Memory B cell (primary cell): ENCODE results near the gene PLD1.
"Not testable (repeated sequence)": the region's sequence is repeated elsewhere in the genome, so short reads cannot be mapped to it uniquely, and the experiment has no call there.

Experiments
- ATAC-seq: fragments of 150-1000 bp; cut with Tn5 transposase; 2 replicates; pipeline ENCODE4 v1.10.0; 2021; ENCODE audit warnings: low read depth, mild to moderate bottlenecking, moderate library complexity
- DNase-seq, 2 donors: peaks; one replicate each; pipeline ENCODE4 v3.0.0; 2022; ENCODE audit warnings: low spot score in 2 of 2
- H3K27ac Mint-ChIP-seq: one replicate; pipeline ENCODE4 v1.8.0; 2022; ENCODE audit warnings: mild to moderate bottlenecking, moderate library complexity, mixed read lengths
- H3K27me3 Mint-ChIP-seq: one replicate; pipeline ENCODE4 v1.8.0; 2022; ENCODE audit warnings: mixed read lengths
- H3K36me3 Mint-ChIP-seq: one replicate; pipeline ENCODE4 v1.8.0; 2022; ENCODE audit warnings: mild to moderate bottlenecking, mixed read lengths
- H3K4me1 Mint-ChIP-seq: one replicate; pipeline ENCODE4 v1.8.0; 2022; ENCODE audit warnings: mixed read lengths
- H3K4me3 Mint-ChIP-seq: one replicate; pipeline ENCODE4 v1.8.0; 2022; ENCODE audit warnings: mild to moderate bottlenecking, moderate library complexity, mixed read lengths
- H3K9me3 Mint-ChIP-seq: one replicate; pipeline ENCODE4 v1.8.0; 2022; ENCODE audit warnings: mixed read lengths

The PLD1 gene

GRCh38 chr3:171696805-171697204 is 113.5 kb downstream of the PLD1 start:
- ATAC-seq, result no peak
- Mint-ChIP-seq H3K4me3 (no peak overlapping the region), H3K9me3 (peaks cover 1% of the 10 kb centered on the region), H3K27me3 (peaks cover 10% of the 10 kb centered on the region), H3K4me1 (no peaks in the 10 kb centered on the region), H3K36me3 (no peaks in the 10 kb centered on the region), H3K27ac (no peak overlapping the region)
- DNase-seq, result no peak

- ATAC-seq, result no peak
Observed at GRCh38 chr3:171695426-171695825, 114.9 kb downstream of the PLD1 start.

GRCh38 chr3:171694888-171695287 is 115.4 kb downstream of the PLD1 start:
- no peak for DNase-seq
- peaks cover 3% of the 10 kb centered on the region for H3K9me3 Mint-ChIP-seq
- H3K4me3 Mint-ChIP-seq, result no peak overlapping the region
- no peak for ATAC-seq
- H3K4me1 Mint-ChIP-seq, result peaks cover 4% of the 10 kb centered on the region
- no peaks in the 10 kb centered on the region for H3K36me3 Mint-ChIP-seq
- H3K27ac Mint-ChIP-seq, result no peak overlapping the region
- H3K27me3 Mint-ChIP-seq, result peaks cover 6% of the 10 kb centered on the region

More at GRCh38 chr3:171695426-171695825, 114.9 kb downstream of the PLD1 start:
- Mint-ChIP-seq H3K4me3 (no peak overlapping the region), H3K9me3 (peaks cover 2% of the 10 kb centered on the region), H3K36me3 (no peaks in the 10 kb centered on the region), H3K27me3 (peaks cover 10% of the 10 kb centered on the region), H3K4me1 (peaks cover under 1% of the 10 kb centered on the region), H3K27ac (no peak overlapping the region)
- DNase-seq, result no peak

- not testable (repeated sequence) for DNase-seq, H3K27me3 Mint-ChIP-seq, ATAC-seq, H3K4me1 Mint-ChIP-seq, H3K4me3 Mint-ChIP-seq, H3K9me3 Mint-ChIP-seq, H3K36me3 Mint-ChIP-seq, H3K27ac Mint-ChIP-seq
Observed at GRCh38 chr3:171692551-171692950, 117.7 kb downstream of the PLD1 start.

GRCh38 chr3:171691485-171691884 is 118.8 kb downstream of the PLD1 start:
- ATAC-seq, result no peak
- H3K27ac Mint-ChIP-seq, result no peak overlapping the region
- H3K9me3 Mint-ChIP-seq, result peaks cover 4% of the 10 kb centered on the region
- no peak for DNase-seq
- peaks cover 1% of the 10 kb centered on the region for H3K27me3 Mint-ChIP-seq
- H3K4me1 Mint-ChIP-seq, result peaks cover 6% of the 10 kb centered on the region
- H3K4me3 Mint-ChIP-seq, result no peak overlapping the region
- H3K36me3 Mint-ChIP-seq, result no peaks in the 10 kb centered on the region

GRCh38 chr3:171690281-171690680 is 120.0 kb downstream of the PLD1 start:
- peaks cover 6% of the 10 kb centered on the region for H3K27me3 Mint-ChIP-seq
- no peak overlapping the region for H3K4me3 Mint-ChIP-seq
- peaks cover 4% of the 10 kb centered on the region for H3K9me3 Mint-ChIP-seq
- no peaks in the 10 kb centered on the region for H3K36me3 Mint-ChIP-seq
- H3K27ac Mint-ChIP-seq, result no peak overlapping the region
- DNase-seq (no peak), ATAC-seq (no peak)
- H3K4me1 Mint-ChIP-seq, result peaks cover 6% of the 10 kb centered on the region

GRCh38 chr3:171688593-171688992 is 121.7 kb downstream of the PLD1 start:
- no peak overlapping the region for H3K4me3 Mint-ChIP-seq
- ATAC-seq (no peak), DNase-seq (no peak)
- H3K9me3 Mint-ChIP-seq, result peaks cover 4% of the 10 kb centered on the region
- H3K36me3 Mint-ChIP-seq, result no peaks in the 10 kb centered on the region
- H3K27me3 Mint-ChIP-seq, result peaks cover 9% of the 10 kb centered on the region
- peaks cover 6% of the 10 kb centered on the region for H3K4me1 Mint-ChIP-seq
- no peak overlapping the region for H3K27ac Mint-ChIP-seq

DNA sequence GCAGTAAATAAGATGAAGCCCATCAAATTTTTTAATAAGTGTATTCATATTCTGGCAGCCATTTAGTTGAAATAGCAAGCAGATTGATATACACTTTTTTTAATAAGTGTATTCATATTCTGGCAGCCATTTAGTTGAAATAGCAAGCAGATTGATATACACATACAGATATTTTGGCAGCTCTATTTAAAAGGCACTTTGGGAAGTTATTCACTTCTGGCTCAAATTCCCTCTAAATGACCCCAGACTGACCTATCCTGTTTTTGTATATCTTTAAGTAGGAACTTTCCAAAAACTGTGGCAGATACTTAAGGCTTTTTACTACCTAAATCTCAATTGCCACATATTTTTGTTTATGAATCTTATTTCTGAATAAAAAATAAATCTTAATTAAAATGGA is 122.3 kb downstream of the PLD1 start:
- H3K4me3 Mint-ChIP-seq, result no peak overlapping the region
- no peak overlapping the region for H3K27ac Mint-ChIP-seq
- no peaks in the 10 kb centered on the region for H3K36me3 Mint-ChIP-seq
- peaks cover 13% of the 10 kb centered on the region for H3K27me3 Mint-ChIP-seq
- peaks cover 6% of the 10 kb centered on the region for H3K4me1 Mint-ChIP-seq
- DNase-seq (no peak), ATAC-seq (no peak)
- peaks cover 4% of the 10 kb centered on the region for H3K9me3 Mint-ChIP-seq

DNA sequence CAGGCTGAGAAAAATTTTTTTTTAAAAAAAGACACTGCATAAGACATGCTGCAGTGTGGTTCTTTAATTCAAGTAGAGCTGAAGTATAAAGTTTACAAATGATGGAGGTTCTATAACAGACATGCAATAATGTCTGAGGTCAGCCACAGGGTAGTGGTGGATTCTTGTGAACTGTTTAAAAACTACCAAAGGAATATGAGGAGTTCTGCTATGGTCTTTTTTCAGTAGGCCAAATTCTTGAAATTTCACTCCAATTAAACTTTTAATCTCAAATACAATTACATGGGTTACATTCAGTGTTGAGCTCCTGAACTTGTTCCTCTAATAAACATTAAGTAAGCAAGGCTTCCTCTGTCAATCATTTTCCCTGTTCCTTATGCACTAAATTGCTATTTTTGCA is 122.7 kb downstream of the PLD1 start:
- no peak overlapping the region for H3K27ac Mint-ChIP-seq
- ATAC-seq (no peak), DNase-seq (no peak)
- peaks cover 6% of the 10 kb centered on the region for H3K4me1 Mint-ChIP-seq
- no peak overlapping the region for H3K4me3 Mint-ChIP-seq
- H3K9me3 Mint-ChIP-seq, result peaks cover 4% of the 10 kb centered on the region
- peaks cover 13% of the 10 kb centered on the region for H3K27me3 Mint-ChIP-seq
- H3K36me3 Mint-ChIP-seq, result no peaks in the 10 kb centered on the region

DNA sequence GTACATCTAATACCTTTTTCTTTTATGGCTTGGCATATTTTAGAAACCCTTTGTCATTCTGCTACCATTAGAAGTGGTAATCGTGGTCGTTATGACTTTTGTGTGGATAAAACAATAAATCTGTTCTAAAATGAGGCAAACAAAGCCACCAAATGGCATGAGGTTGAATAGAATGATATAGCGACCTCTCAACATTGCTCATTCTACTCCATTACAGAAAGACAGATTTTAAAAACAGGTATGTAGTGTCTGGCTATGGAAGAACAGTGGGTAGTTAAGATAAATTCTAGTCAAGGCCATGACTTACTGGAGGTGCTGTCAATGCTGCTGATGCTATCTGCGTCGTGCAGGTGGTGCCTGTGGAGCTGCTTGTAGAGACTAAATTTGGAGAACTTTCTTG is 123.2 kb downstream of the PLD1 start:
- Mint-ChIP-seq H3K4me1 (peaks cover 6% of the 10 kb centered on the region), H3K27me3 (peaks cover 13% of the 10 kb centered on the region), H3K27ac (no peak overlapping the region), H3K36me3 (no peaks in the 10 kb centered on the region), H3K4me3 (no peak overlapping the region), H3K9me3 (peaks cover 4% of the 10 kb centered on the region)
- DNase-seq (no peak), ATAC-seq (no peak)

- Mint-ChIP-seq H3K27ac (no peak overlapping the region), H3K4me3 (no peak overlapping the region), H3K4me1 (peaks cover 4% of the 10 kb centered on the region), H3K27me3 (peaks cover 16% of the 10 kb centered on the region), H3K9me3 (peaks cover 2% of the 10 kb centered on the region), H3K36me3 (no peaks in the 10 kb centered on the region)
- ATAC-seq, result no peak
- DNase-seq, result no peak
Observed at GRCh38 chr3:171685116-171685895, 125.0 kb downstream of the PLD1 start.

GRCh38 chr3:171684221-171684620 is 126.1 kb downstream of the PLD1 start:
- Mint-ChIP-seq H3K27me3 (peaks cover 14% of the 10 kb centered on the region), H3K4me1 (no peaks in the 10 kb centered on the region), H3K36me3 (no peaks in the 10 kb centered on the region), H3K9me3 (no peaks in the 10 kb centered on the region), H3K4me3 (no peak overlapping the region), H3K27ac (no peak overlapping the region)
- ATAC-seq (no peak), DNase-seq (no peak)

DNA sequence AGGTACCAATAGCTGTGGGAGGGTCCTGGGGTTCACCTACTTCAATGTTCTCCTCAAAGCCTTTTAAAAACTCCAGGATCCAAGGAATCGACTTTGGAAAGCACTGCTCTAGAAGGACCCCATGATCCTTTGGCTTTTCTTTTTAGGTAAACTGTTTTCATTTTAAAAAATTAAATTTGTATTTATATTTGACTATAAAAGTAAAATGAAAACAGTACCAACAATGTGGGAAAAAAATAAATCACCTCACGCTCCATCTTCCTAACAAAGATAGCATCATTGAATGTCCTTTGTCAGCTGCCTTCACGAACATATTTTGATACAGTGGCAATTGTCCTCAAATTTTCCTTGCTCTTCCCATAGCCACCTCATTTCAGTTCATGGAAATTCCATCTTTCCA is 127.5 kb downstream of the PLD1 start:
- Mint-ChIP-seq H3K4me3 (no peak overlapping the region), H3K4me1 (no peaks in the 10 kb centered on the region), H3K9me3 (no peaks in the 10 kb centered on the region), H3K27me3 (peaks cover 14% of the 10 kb centered on the region), H3K27ac (no peak overlapping the region), H3K36me3 (no peaks in the 10 kb centered on the region)
- no peak for ATAC-seq
- DNase-seq, result no peak

DNA sequence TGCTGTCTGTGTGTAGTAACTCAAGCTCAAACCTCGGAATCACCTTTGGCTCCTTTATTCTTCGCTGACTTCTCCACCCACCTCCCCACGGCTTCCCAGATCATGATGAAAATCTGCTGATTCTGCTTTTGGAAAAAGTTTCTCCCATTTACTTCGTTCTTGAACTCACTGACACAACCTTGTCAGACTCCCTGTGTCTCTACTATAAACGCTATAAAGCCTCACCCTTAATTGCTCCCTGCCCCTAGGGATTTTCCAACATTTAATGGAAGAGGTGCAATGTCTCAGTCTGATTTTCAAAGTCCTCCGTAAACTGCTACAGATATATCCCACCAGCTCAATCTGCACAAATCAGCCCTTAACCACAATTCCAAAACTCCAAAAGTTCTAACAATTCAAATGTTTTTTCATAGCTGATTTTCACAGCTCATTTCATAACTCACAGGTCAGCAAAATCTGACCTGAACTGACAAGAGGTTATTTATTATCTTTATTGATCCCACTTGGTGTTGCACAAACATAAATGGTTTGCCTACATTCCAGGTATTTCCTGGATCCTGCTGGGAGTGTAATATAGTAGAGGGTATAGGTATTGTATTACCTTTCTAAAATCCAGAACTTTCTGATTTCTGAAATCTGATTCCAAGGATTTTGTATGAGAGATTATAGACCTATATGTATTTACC is 129.4 kb downstream of the PLD1 start:
- Mint-ChIP-seq H3K27me3 (peaks cover 12% of the 10 kb centered on the region), H3K9me3 (no peaks in the 10 kb centered on the region), H3K27ac (no peak overlapping the region), H3K4me1 (no peaks in the 10 kb centered on the region), H3K4me3 (no peak overlapping the region), H3K36me3 (no peaks in the 10 kb centered on the region)
- ATAC-seq (no peak), DNase-seq (no peak)
